Activated T-helper 2 cell treated with anti-CD3 and anti-CD28 coated beads, Interferon-gamma antibody, Interleukin-2, Interleukin-4, amounts not matched to agents 10 μg/mL and 5 μg/mL and 100 μg/mL, durations not matched to agents 14 hours and 24 hours and 36 hours (primary cell): ENCODE measurements around the gene HDLBP. TPM values are rescaled to one million over a fixed set of nuclear protein-coding genes. Genes with fewer than 3 reads are reported as not detected.
A peak's percentile ranks its signal among the peaks of the same experiment; 100 is the strongest.

Source experiments
- DNase-seq: peaks from one replicate; pipeline ENCODE4 v3.0.0; 2021; ENCODE audit warnings: low spot score
- H3K27ac Mint-ChIP-seq: one replicate; pipeline ENCODE4 v1.8.0; 2021; ENCODE audit warnings: mixed read lengths
- H3K27me3 Mint-ChIP-seq: one replicate; pipeline ENCODE4 v1.8.0; 2021; ENCODE audit warnings: low read depth, mixed read lengths
- H3K36me3 Mint-ChIP-seq: one replicate; pipeline ENCODE4 v1.8.0; 2021; ENCODE audit warnings: low read depth, mixed read lengths
- H3K4me1 Mint-ChIP-seq: one replicate; pipeline ENCODE4 v1.8.0; 2021; ENCODE audit warnings: low read depth, mixed read lengths
- H3K4me3 Mint-ChIP-seq: one replicate; pipeline ENCODE4 v1.8.0; 2021; ENCODE audit warnings: low read depth, mild to moderate bottlenecking, moderate library complexity, mixed read lengths
- H3K9me3 Mint-ChIP-seq: one replicate; pipeline ENCODE4 v1.8.0; 2021; ENCODE audit warnings: mixed read lengths
- intact Hi-C: fragments of 100-400 bp; cut with micrococcal nuclease; formaldehyde crosslinking; loops from one replicate; pipeline ENCODE4 v1.15.1; 2023
- total RNA-seq: library from RNA; stranded (reverse); gene quantifications from 2 replicates; pipeline ENCODE4 v1.2.3, GENCODE V29; 2022

Gene HDLBP
- total RNA-seq, 1 donor from 2014 or later = 282 TPM

DNA sequence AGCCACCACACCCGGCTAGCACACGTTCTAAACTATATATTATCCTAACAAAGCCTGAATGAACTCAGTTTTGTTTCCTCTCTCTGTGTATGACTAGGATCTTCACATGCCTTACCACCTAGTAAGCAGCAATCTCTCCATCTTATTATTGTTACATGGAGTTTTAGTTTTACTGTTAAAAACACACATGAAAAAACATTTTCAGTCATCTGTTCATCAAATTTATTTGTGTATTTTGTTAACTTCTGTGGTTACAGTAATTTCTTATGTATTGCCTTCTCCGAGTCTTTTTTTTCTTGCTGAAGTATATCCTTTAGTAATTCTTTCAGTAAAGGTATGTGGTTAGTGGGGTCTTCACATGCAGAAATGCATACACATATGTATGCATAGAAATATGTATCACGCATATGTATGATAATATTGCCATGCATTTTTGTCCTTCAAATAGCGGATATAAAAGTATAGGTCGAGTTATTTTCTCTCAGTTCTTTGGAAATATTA, 95.6 kb downstream of the HDLBP start:
- no peak for DNase-seq
- intact Hi-C loops = loop anchor here (5.0 kb wide), 2 partner anchors 118 to 658 kb away; partner anchors contain the start of genes DUSP28 and MTERF4
- Mint-ChIP-seq H3K27ac (no peak overlapping the region), H3K36me3 (no peaks in the 10 kb centered on the region), H3K9me3 (no peaks in the 10 kb centered on the region), H3K4me1 (peaks cover 13% of the 10 kb centered on the region), H3K4me3 (peak overlapping the region; percentile 84), H3K27me3 (peaks cover 19% of the 10 kb centered on the region)

DNA sequence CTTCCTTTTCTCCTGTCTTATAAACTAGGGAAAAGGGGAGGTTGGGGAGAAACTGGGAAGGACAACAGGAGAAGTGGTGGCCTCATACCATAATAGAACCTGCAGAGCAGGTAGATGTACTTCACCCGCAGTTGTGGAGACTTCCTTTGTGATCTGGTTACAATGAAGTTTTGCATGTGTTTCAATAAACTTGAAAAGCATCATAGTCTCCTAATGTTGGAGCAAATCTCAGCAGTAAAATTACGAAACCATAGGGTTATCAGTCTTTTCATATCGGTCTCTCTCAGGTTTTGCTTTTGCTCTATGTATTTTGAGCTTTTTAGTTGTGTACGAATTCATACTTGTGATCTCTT, 96.5 kb downstream of the HDLBP start:
- intact Hi-C loops = loop anchor here (5.0 kb wide), 2 partner anchors 117 to 657 kb away; partner anchors contain the start of genes DUSP28 and MTERF4
- peak overlapping the region; percentile 84 for H3K4me3 Mint-ChIP-seq
- H3K27ac Mint-ChIP-seq = no peak overlapping the region
- no peaks in the 10 kb centered on the region for H3K36me3 Mint-ChIP-seq
- peaks cover 19% of the 10 kb centered on the region for H3K27me3 Mint-ChIP-seq
- DNase-seq = no peak
- H3K9me3 Mint-ChIP-seq = no peaks in the 10 kb centered on the region
- peaks cover 13% of the 10 kb centered on the region for H3K4me1 Mint-ChIP-seq

DNA sequence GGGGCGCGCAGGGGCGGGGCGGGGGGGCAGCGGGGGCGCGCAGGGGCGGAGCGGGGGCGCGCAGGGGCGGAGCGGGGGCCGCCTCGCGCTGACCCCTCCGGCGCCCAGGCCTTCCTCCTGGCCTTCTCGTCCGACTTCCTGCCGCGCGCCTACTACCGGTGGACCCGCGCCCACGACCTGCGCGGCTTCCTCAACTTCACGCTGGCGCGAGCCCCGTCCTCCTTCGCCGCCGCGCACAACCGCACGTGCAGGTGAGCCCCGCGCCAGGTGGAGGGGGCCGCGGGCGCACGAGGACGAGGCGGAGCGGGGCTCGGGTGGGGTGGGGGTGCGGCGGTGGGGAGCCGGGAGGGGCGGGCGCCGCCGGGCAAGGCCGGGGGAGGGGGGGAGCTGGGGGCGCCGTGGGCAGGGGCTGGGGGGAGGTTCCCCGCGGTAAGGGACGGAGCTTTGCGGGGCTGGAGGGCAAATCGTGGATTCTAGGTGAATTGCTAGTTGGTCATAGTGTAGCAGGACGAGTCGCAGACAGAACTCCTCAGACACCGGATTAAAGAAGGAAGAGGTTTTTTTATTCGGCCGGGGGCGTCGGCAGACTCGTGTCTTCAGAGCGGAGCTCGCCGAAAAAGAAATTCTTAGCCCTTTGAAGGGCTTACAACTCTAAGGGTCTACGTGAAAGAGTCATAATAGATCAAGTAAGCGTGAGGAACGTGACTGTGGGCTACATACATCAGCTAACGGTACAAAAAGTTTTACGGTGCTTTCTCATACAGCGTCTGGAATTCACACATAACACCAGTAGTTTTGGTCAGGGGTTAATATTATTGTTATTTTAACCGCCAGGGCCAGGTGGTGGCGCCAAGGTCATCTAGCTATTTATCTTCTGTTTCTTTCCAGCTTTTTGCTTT, 97.1 kb downstream of the HDLBP start:
- peaks cover 10% of the 10 kb centered on the region for H3K4me1 Mint-ChIP-seq
- peak overlapping the region; percentile 69 for H3K27ac Mint-ChIP-seq
- peak overlapping the region; percentile 84 for H3K4me3 Mint-ChIP-seq

DNA sequence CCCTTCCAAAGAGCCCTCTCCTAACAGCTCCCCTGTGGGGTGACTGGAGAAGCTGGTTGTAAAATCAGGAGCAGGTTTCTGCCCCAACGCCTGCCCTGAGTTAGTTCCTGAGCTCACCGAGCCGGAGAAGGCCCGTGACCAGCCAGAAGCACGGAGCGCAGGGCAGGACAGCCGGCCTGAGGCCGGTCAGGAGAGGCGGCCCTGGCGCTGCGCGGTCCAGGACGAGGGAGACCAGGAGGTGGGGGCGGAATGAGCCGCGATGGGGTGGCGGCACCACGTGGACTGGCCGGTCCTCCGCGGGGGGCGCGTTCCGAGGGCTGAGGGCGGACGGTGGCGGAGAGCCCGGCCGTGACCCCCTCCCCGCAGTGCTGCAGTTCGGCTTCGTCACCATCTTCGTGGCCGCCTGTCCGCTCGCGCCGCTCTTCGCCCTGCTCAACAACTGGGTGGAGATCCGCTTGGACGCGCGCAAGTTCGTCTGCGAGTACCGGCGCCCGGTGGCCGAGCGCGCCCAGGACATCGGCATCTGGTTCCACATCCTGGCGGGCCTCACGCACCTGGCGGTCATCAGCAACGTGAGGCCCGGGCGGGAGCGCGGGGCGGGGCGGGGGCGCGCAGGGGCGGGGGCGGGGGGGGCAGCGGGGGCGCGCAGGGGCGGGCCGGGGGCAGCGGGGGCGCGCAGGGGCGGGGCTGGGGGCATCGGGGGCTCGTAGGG, 98.0 kb downstream of the HDLBP start:
- H3K36me3 Mint-ChIP-seq = no peaks in the 10 kb centered on the region
- peaks cover 19% of the 10 kb centered on the region for H3K27me3 Mint-ChIP-seq
- no peak overlapping the region for H3K27ac Mint-ChIP-seq
- peaks cover 7% of the 10 kb centered on the region for H3K4me1 Mint-ChIP-seq
- H3K4me3 Mint-ChIP-seq = peak overlapping the region; percentile 79
- peak; percentile 21 for DNase-seq
- intact Hi-C loops = loop anchor here (5.0 kb wide), 2 partner anchors 115 to 655 kb away; partner anchors contain the start of genes DUSP28 and MTERF4
- H3K9me3 Mint-ChIP-seq = no peaks in the 10 kb centered on the region

More for the DNA sequence above, 97.1 kb downstream of the HDLBP start:
- intact Hi-C loops = loop anchor here (5.0 kb wide), 2 partner anchors 116 to 656 kb away; partner anchors contain the start of genes DUSP28 and MTERF4
- Mint-ChIP-seq H3K36me3 (no peaks in the 10 kb centered on the region), H3K27me3 (peaks cover 19% of the 10 kb centered on the region), H3K9me3 (no peaks in the 10 kb centered on the region)
- DNase-seq = peak; percentile 22

DNA sequence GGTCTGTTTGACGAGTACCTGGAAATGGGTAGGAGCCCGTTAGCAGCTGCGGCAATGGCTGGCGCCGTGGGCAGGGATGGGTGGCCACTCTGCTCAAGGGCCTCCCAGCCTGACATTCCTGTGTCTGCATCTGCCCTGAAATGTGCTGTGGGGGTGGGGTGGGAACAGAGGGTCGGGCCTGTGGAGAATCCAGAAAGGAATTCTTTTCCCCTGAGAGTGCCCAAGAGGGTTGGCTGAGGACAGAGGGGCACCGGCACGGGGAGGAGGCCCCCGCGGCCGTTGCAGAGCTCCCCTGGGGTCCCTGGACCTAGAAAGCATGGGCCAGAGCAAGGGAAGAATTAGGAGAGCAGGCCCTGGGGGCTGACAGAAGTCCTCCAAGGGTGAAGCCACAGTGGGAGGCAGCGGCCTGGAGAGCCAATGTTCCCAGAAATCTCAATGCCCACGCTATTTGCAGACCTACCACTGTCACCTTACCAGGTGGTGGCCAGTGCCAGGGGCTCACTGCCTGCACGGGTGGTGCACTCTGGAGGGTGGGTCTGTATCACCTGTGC, 99.2 kb downstream of the HDLBP start:
- Mint-ChIP-seq H3K27ac (no peak overlapping the region), H3K4me1 (peaks cover 7% of the 10 kb centered on the region), H3K36me3 (no peaks in the 10 kb centered on the region), H3K4me3 (peak overlapping the region; percentile 72), H3K9me3 (no peaks in the 10 kb centered on the region), H3K27me3 (peaks cover 19% of the 10 kb centered on the region)
- intact Hi-C loops = loop anchor here (5.0 kb wide), 2 partner anchors 114 to 654 kb away; partner anchors contain the start of genes DUSP28 and MTERF4
- no peak for DNase-seq

- Mint-ChIP-seq H3K9me3 (no peaks in the 10 kb centered on the region), H3K4me3 (no peak overlapping the region), H3K36me3 (no peaks in the 10 kb centered on the region), H3K4me1 (peaks cover 7% of the 10 kb centered on the region), H3K27ac (no peak overlapping the region), H3K27me3 (peaks cover 19% of the 10 kb centered on the region)
- no peak for DNase-seq
- intact Hi-C loops = loop anchor here (5.0 kb wide), 2 partner anchors 113 to 653 kb away; partner anchors contain the start of genes DUSP28 and MTERF4
Measured at GRCh38 chr2:241215421-241215820, 100.1 kb downstream of the HDLBP start.

DNA sequence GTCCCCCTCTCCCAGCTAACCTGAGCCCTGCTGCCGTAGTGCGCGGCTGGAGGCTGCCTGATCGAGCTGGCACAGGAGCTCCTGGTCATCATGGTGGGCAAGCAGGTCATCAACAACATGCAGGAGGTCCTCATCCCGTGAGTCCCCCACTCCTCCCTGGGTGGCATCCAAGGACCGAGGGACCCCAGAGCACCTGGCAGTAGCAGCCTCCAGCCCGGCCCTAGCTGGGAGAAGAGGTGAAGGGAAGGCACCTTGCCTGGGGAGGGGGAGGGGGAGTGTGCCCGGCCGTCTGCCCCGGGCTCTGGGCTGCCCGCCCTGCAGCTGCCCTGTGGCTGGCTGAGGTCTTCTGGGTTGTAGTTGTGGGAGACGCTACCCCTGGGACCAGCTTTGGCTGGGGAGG, 100.7 kb downstream of the HDLBP start:
- intact Hi-C loops = loop anchor here (5.0 kb wide), 2 partner anchors 112 to 652 kb away; partner anchors contain the start of genes DUSP28 and MTERF4
- no peaks in the 10 kb centered on the region for H3K36me3 Mint-ChIP-seq
- no peaks in the 10 kb centered on the region for H3K9me3 Mint-ChIP-seq
- H3K27me3 Mint-ChIP-seq = peaks cover 16% of the 10 kb centered on the region
- peaks cover 7% of the 10 kb centered on the region for H3K4me1 Mint-ChIP-seq
- no peak overlapping the region for H3K4me3 Mint-ChIP-seq
- H3K27ac Mint-ChIP-seq = no peak overlapping the region
- DNase-seq = no peak

DNA sequence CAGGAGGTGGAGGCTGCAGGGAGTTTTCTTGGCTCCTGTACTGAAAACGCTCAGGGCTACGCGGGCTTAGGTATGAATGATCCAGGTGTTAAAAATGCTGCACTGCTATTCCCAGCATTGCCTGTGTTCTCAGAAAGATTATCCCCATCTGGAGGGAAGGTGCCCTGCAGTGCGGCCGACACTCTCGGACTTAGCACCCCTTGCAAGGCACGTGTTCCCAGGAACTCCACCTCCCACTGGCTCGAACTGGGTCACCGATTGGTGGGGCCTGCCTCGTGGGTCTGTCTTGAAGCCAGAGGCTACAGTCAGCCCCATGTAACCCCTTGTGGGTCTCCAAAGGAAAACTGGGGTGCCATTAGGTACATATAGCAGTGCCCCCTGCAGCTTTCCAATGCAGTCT, 101.3 kb downstream of the HDLBP start:
- Mint-ChIP-seq H3K36me3 (no peaks in the 10 kb centered on the region), H3K27me3 (peaks cover 12% of the 10 kb centered on the region), H3K4me3 (no peak overlapping the region), H3K27ac (no peak overlapping the region), H3K9me3 (no peaks in the 10 kb centered on the region), H3K4me1 (peaks cover 6% of the 10 kb centered on the region)
- intact Hi-C loops = no loop called here
- DNase-seq = no peak

- H3K27ac Mint-ChIP-seq = no peak overlapping the region
- no peaks in the 10 kb centered on the region for H3K36me3 Mint-ChIP-seq
- intact Hi-C loops = no loop called here
- H3K27me3 Mint-ChIP-seq = peaks cover 7% of the 10 kb centered on the region
- H3K9me3 Mint-ChIP-seq = no peaks in the 10 kb centered on the region
- peaks cover 2% of the 10 kb centered on the region for H3K4me1 Mint-ChIP-seq
- no peak overlapping the region for H3K4me3 Mint-ChIP-seq
- no peak for DNase-seq
Measured at GRCh38 chr2:241213567-241213966, 101.9 kb downstream of the HDLBP start.

DNA sequence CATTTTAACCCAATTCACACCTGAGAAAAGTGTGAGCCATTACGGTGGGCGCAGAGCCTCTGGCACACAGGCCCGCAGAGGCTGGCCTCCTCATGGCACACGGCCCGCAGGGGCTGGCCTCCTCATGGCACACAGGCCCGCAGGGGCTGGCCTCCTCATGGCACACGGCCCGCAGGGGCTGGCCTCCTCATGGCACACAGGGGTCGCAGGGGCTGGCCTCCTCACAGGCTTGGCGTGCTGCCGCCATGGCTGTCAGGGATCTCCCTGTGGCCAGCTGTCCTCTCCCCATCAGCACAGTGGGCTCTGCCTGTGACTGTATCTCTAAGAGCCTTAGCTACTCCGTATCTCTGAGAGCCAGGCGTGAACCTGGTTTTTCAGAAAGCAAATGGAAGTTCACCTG, 102.4 kb downstream of the HDLBP start:
- Mint-ChIP-seq H3K9me3 (no peaks in the 10 kb centered on the region), H3K27ac (no peak overlapping the region), H3K36me3 (no peaks in the 10 kb centered on the region), H3K4me3 (no peak overlapping the region), H3K27me3 (peaks cover 5% of the 10 kb centered on the region), H3K4me1 (no peaks in the 10 kb centered on the region)
- DNase-seq = no peak
- intact Hi-C loops = no loop called here

DNA sequence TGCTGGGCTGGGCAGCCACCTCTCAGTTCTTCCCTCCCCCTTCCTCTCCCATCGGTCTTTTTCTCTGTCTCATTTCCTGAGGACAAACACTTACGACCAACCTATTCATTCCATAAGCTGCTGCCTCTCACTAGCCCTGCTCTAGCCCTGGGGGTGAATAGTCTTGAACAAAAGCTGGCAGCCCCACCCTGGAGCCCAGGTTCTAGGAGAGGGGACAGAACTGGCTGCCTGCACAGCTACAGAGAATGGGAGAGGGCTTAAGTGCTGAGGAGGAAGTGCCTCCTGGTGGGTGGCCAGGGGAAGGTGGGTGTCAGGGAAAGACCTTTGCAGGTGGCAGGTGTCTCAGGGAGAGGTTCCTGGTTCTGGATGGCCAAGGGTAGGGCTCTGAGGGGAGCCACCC, 104.2 kb downstream of the HDLBP start:
- H3K27me3 Mint-ChIP-seq = no peaks in the 10 kb centered on the region
- H3K9me3 Mint-ChIP-seq = no peaks in the 10 kb centered on the region
- intact Hi-C loops = no loop called here
- no peak overlapping the region for H3K4me3 Mint-ChIP-seq
- no peaks in the 10 kb centered on the region for H3K4me1 Mint-ChIP-seq
- DNase-seq = no peak
- no peak overlapping the region for H3K27ac Mint-ChIP-seq
- H3K36me3 Mint-ChIP-seq = no peaks in the 10 kb centered on the region

DNA sequence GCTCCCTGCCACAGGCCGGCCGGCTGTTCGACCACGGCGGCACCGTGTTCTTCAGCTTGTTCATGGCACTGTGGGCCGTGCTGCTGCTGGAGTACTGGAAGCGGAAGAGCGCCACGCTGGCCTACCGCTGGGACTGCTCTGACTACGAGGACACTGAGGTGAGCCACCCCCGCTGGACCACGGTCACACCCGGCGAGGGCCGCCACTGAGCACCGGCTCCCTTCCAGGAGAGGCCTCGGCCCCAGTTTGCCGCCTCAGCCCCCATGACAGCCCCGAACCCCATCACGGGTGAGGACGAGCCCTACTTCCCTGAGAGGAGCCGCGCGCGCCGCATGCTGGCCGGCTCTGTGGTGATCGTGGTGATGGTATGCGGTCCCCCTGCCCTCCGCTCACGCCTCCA, 106.2 kb downstream of the HDLBP start:
- Mint-ChIP-seq H3K27ac (no peak overlapping the region), H3K36me3 (no peaks in the 10 kb centered on the region), H3K9me3 (no peaks in the 10 kb centered on the region), H3K4me1 (no peaks in the 10 kb centered on the region), H3K4me3 (no peak overlapping the region), H3K27me3 (no peaks in the 10 kb centered on the region)
- intact Hi-C loops = no loop called here
- DNase-seq = no peak
